HCT116 (cell line): Measurements from ENCODE around the gene FRMPD1.

Experiments
- CEBPB ChIP-seq: IDR thresholded peaks from 2 replicates; pipeline ENCODE4 v1.6.1; 2012; ENCODE audit warnings: low read depth
- EGR1 ChIP-seq: IDR thresholded peaks from 2 replicates; pipeline ENCODE4 v1.6.1; 2012; ENCODE audit warnings: low read depth
- EZH2 ChIP-seq: fragments of 200-600 bp; sonication (generic); IDR thresholded peaks from 2 replicates; pipeline ENCODE4 v1.6.1; 2017; ENCODE audit warnings: antibody characterized with exemption, mixed run types
- EZH2phosphoT487 ChIP-seq: fragments of 200-600 bp; IDR thresholded peaks from 2 replicates; pipeline ENCODE4 v1.6.1; 2018; ENCODE audit warnings: antibody characterized with exemption, borderline replicate concordance
- FOSL1 ChIP-seq: IDR thresholded peaks from 2 replicates; pipeline ENCODE4 v1.6.1; 2012; ENCODE audit warnings: low read depth
- POLR2A ChIP-seq: IDR thresholded peaks from 2 replicates; pipeline ENCODE4 v1.7.0; 2011; ENCODE audit warnings: borderline replicate concordance; ENCODE audit not compliant: insufficient read depth, insufficient read length; ENCODE audit errors: extremely low read depth
- POLR2AphosphoS5 ChIP-seq: IDR thresholded peaks from 2 replicates; pipeline ENCODE4 v1.6.1; 2011; ENCODE audit warnings: mild to moderate bottlenecking, low read depth, low read length, moderate library complexity
- SIN3A ChIP-seq: IDR thresholded peaks from 2 replicates; pipeline ENCODE4 v1.6.1; 2012; ENCODE audit warnings: low read depth
- YY1 ChIP-seq: IDR thresholded peaks from 2 replicates; pipeline ENCODE4 v1.6.1; 2011; ENCODE audit warnings: low read length, low read depth, moderate library complexity, mild to moderate bottlenecking; ENCODE audit not compliant: insufficient replicate concordance; ENCODE audit errors: extremely low read depth
- ZFX ChIP-seq: fragments of 450-650 bp; IDR thresholded peaks from 2 replicates; pipeline ENCODE4 v1.6.1; 2017
- ZNF274 ChIP-seq: fragments of 200-500 bp; sonication (Bioruptor generic); IDR thresholded peaks from 2 replicates; pipeline ENCODE4 v1.6.1; 2014; ENCODE audit warnings: mild to moderate bottlenecking, low read depth, low read length, inconsistent platforms
- TF ChIP-seq, protein P1 (sequence below), 3 experiments: fragments of 200-600 bp in 1 of 3; sonication (generic) in 1 of 3; IDR thresholded peaks in 2 of 3; conservative IDR thresholded peaks in 1 of 3; 2 replicates each; pipeline ENCODE4 v1.5.1; 2012 to 2017; ENCODE audit warnings: low read depth in 2 of 3, low read length in 2 of 3, antibody characterized with exemption in 1 of 3, borderline replicate concordance in 1 of 3, control low read depth in 1 of 3, mild to moderate bottlenecking in 1 of 3, mixed read lengths in 1 of 3, mixed run types in 1 of 3, moderate library complexity in 1 of 3; ENCODE audit not compliant: insufficient read depth in 1 of 3
- TF ChIP-seq, protein P2 (sequence below): IDR thresholded peaks from 2 replicates; pipeline ENCODE4 v1.6.1; 2011; ENCODE audit warnings: mild to moderate bottlenecking, low read length, moderate library complexity; ENCODE audit not compliant: insufficient replicate concordance; ENCODE audit errors: extremely low read depth

DNA sequence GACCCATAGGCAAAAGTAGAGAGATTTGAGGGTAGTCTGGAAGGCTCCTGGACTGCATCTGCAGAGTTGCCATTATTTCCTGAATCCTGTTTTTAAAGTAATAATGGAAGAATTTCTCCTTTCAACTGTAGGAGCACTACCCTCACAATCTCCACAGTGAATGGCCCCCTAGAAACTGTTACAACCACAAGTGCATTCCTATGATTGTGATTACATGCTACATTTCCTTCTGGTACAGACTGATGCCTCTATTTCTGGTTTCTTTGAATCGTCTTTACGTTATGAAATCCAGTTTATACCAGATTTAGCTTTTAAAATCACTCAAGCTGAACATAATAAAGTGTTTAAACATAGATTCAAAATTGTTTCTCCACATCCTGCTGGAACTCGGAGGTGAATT lies 49.4 kb downstream of the FRMPD1 start:
- no peak for TF ChIP-seq POLR2A
- TF ChIP-seq CEBPB: no peak
- no peak for TF ChIP-seq EGR1
- TF ChIP-seq, protein P1, sequence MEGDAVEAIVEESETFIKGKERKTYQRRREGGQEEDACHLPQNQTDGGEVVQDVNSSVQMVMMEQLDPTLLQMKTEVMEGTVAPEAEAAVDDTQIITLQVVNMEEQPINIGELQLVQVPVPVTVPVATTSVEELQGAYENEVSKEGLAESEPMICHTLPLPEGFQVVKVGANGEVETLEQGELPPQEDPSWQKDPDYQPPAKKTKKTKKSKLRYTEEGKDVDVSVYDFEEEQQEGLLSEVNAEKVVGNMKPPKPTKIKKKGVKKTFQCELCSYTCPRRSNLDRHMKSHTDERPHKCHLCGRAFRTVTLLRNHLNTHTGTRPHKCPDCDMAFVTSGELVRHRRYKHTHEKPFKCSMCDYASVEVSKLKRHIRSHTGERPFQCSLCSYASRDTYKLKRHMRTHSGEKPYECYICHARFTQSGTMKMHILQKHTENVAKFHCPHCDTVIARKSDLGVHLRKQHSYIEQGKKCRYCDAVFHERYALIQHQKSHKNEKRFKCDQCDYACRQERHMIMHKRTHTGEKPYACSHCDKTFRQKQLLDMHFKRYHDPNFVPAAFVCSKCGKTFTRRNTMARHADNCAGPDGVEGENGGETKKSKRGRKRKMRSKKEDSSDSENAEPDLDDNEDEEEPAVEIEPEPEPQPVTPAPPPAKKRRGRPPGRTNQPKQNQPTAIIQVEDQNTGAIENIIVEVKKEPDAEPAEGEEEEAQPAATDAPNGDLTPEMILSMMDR (IDR thresholded peaks at IDR 0.05 in 2 of 3, conservative IDR thresholded peaks at IDR 0.05 in 1 of 3; ENCODE audit: borderline replicate concordance in 1 of 3, insufficient read depth in 1 of 3, low read depth in 2 of 3, low read length in 2 of 3): no peak
- no peak for TF ChIP-seq ZFX
- no peak for TF ChIP-seq POLR2AphosphoS5
- TF ChIP-seq SIN3A: no peak
- TF ChIP-seq, protein P2, sequence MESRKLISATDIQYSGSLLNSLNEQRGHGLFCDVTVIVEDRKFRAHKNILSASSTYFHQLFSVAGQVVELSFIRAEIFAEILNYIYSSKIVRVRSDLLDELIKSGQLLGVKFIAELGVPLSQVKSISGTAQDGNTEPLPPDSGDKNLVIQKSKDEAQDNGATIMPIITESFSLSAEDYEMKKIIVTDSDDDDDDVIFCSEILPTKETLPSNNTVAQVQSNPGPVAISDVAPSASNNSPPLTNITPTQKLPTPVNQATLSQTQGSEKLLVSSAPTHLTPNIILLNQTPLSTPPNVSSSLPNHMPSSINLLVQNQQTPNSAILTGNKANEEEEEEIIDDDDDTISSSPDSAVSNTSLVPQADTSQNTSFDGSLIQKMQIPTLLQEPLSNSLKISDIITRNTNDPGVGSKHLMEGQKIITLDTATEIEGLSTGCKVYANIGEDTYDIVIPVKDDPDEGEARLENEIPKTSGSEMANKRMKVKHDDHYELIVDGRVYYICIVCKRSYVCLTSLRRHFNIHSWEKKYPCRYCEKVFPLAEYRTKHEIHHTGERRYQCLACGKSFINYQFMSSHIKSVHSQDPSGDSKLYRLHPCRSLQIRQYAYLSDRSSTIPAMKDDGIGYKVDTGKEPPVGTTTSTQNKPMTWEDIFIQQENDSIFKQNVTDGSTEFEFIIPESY: no peak
- TF ChIP-seq ZNF274: no peak
- no peak for TF ChIP-seq FOSL1
- TF ChIP-seq EZH2phosphoT487: no peak
- no peak for TF ChIP-seq YY1
- TF ChIP-seq EZH2: no peak
